ENCODE measurements around the gene KYAT1.

KYAT1 gene

DNA sequence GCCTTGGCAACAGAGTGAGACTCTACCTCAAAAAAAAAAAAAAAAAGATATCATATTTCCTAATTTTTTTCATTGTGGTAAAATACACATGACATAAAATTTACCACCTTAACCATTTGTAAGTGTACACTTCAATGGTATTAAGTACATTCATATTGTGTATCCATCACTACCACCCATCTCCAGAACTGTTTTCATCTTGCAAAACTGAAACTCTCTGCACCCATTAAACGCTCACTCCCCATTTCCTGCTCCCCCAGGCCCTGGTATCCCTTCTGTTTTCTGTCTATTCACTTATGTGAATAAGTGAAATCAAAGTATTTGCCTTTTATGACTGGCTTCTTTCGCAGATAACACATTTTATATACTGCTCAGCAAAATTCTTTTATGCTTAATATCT lies 13.0 kb upstream of the KYAT1 start:
- H4K91ac ChIP-seq (ENCODE audit: low read depth, low read length, poor library complexity), result no peak overlapping the region
- no peaks in the 10 kb centered on the region for H3K27me3 ChIP-seq (ENCODE audit: control insufficient read depth in 3 of 3, insufficient read depth in 3 of 3, low read depth in 1 of 3, low read length in 3 of 3)
- no peak overlapping the region for H2BK120ac ChIP-seq (ENCODE audit: low read depth, low read length)
- no peak overlapping the region for H2BK12ac ChIP-seq (ENCODE audit: low read length)
- H3K4me3 ChIP-seq (ENCODE audit: low read length in 2 of 2), result no peak overlapping the region
- H3K27ac ChIP-seq (replicated peaks; ENCODE audit: low read length), result no peak overlapping the region
- H3K4me1 ChIP-seq (ENCODE audit: control insufficient read depth in 2 of 2, insufficient read depth in 1 of 2, low read depth in 1 of 2, low read length in 2 of 2), result peaks cover 0 to 2% of the 10 kb centered on the region in 2 donors
- H2AK5ac ChIP-seq (ENCODE audit: low read depth, low read length), result no peak overlapping the region
- H3K4me2 ChIP-seq (ENCODE audit: insufficient read depth, low read length, poor library complexity, severe bottlenecking), result no peak overlapping the region
- H3K18ac ChIP-seq (ENCODE audit: low read length), result no peak overlapping the region
- H2BK5ac ChIP-seq (ENCODE audit: low read length), result no peak overlapping the region
- peaks cover 7 to 79% of the 10 kb centered on the region in 2 donors for H3K36me3 ChIP-seq (replicated peaks in 1 of 2; ENCODE audit: control insufficient read depth in 2 of 2, insufficient read depth in 2 of 2, low read length in 2 of 2)
- no peak overlapping the region for H2BK15ac ChIP-seq (ENCODE audit: low read length)
- H4K8ac ChIP-seq (ENCODE audit: low read depth, low read length), result no peak overlapping the region
- no peak for DNase-seq (ENCODE audit: low spot score)
- no peak overlapping the region for H3K4ac ChIP-seq (ENCODE audit: low read length)
- no peaks in the 10 kb centered on the region for H3K9me3 ChIP-seq (replicated peaks in 1 of 2; ENCODE audit: control insufficient read depth in 2 of 2, insufficient read depth in 1 of 2, low read depth in 1 of 2, low read length in 2 of 2)
- H3K23ac ChIP-seq (ENCODE audit: low read depth, low read length, poor library complexity), result no peak overlapping the region
- WGBS, 2 donors (ENCODE audit: extremely low coverage in 2 of 2, insufficient read length in 2 of 2, insufficient replicate concordance in 1 of 2), result no CpG with 5 or more reads among the region's 2 CpGs
- no peak overlapping the region for H3K14ac ChIP-seq (ENCODE audit: low read length)
- no peak overlapping the region for H2AFZ ChIP-seq (ENCODE audit: low read length)
- no peak overlapping the region for H3K9ac ChIP-seq (ENCODE audit: low read depth, low read length, poor library complexity)
- H3K79me1 ChIP-seq (ENCODE audit: low read depth, low read length), result peaks cover 9% of the 10 kb centered on the region

DNA sequence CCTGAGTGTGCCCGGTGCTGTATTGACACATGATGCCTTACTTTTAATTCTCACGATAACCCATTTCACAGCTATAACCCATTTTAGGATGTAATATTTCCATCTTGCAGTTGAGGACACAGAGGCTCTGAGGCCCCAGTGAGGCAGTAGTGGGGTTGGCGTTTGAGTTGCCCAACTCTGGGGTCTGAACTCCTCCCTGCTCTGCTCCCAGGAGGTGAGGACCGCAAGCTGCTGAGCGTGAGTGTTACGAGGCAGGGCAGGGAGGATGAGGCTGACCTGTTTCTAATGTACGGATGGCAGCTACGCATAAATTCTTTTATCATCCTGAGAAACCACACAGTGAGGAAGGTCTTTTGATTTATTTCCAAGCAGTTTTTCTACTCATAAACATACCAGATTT lies 11.6 kb upstream of the KYAT1 start:
- no peak for DNase-seq (ENCODE audit: low spot score)
- Histone ChIP-seq H3K9ac (ENCODE audit: low read depth, low read length, poor library complexity) (no peak overlapping the region), H3K27me3 (ENCODE audit: control insufficient read depth in 3 of 3, insufficient read depth in 3 of 3, low read depth in 1 of 3, low read length in 3 of 3) (no peaks in the 10 kb centered on the region), H3K27ac (replicated peaks; ENCODE audit: low read length) (no peak overlapping the region), H2BK120ac (ENCODE audit: low read depth, low read length) (no peak overlapping the region), H4K91ac (ENCODE audit: low read depth, low read length, poor library complexity) (no peak overlapping the region), H3K23ac (ENCODE audit: low read depth, low read length, poor library complexity) (no peak overlapping the region), H3K36me3 (replicated peaks in 1 of 2; ENCODE audit: control insufficient read depth in 2 of 2, insufficient read depth in 2 of 2, low read length in 2 of 2) (peaks cover 14 to 77% of the 10 kb centered on the region in 2 donors), H2BK12ac (ENCODE audit: low read length) (no peak overlapping the region), H3K18ac (ENCODE audit: low read length) (no peak overlapping the region), H3K9me3 (replicated peaks in 1 of 2; ENCODE audit: control insufficient read depth in 2 of 2, insufficient read depth in 1 of 2, low read depth in 1 of 2, low read length in 2 of 2) (no peaks in the 10 kb centered on the region), H3K79me1 (ENCODE audit: low read depth, low read length) (peaks cover 13% of the 10 kb centered on the region), H4K8ac (ENCODE audit: low read depth, low read length) (no peak overlapping the region), H3K4me1 (ENCODE audit: control insufficient read depth in 2 of 2, insufficient read depth in 1 of 2, low read depth in 1 of 2, low read length in 2 of 2) (peaks cover 1 to 2% of the 10 kb centered on the region in 2 donors), H2AK5ac (ENCODE audit: low read depth, low read length) (no peak overlapping the region), H3K4me3 (ENCODE audit: low read length in 2 of 2) (no peak overlapping the region), H3K4me2 (ENCODE audit: insufficient read depth, low read length, poor library complexity, severe bottlenecking) (no peak overlapping the region), H2BK15ac (ENCODE audit: low read length) (no peak overlapping the region), H3K14ac (ENCODE audit: low read length) (no peak overlapping the region), H3K4ac (ENCODE audit: low read length) (no peak overlapping the region), H2BK5ac (ENCODE audit: low read length) (no peak overlapping the region), H2AFZ (ENCODE audit: low read length) (no peak overlapping the region)
- no CpG with 5 or more reads among the region's 8 CpGs for WGBS, 2 donors (ENCODE audit: extremely low coverage in 2 of 2, insufficient read length in 2 of 2, insufficient replicate concordance in 1 of 2)

DNA sequence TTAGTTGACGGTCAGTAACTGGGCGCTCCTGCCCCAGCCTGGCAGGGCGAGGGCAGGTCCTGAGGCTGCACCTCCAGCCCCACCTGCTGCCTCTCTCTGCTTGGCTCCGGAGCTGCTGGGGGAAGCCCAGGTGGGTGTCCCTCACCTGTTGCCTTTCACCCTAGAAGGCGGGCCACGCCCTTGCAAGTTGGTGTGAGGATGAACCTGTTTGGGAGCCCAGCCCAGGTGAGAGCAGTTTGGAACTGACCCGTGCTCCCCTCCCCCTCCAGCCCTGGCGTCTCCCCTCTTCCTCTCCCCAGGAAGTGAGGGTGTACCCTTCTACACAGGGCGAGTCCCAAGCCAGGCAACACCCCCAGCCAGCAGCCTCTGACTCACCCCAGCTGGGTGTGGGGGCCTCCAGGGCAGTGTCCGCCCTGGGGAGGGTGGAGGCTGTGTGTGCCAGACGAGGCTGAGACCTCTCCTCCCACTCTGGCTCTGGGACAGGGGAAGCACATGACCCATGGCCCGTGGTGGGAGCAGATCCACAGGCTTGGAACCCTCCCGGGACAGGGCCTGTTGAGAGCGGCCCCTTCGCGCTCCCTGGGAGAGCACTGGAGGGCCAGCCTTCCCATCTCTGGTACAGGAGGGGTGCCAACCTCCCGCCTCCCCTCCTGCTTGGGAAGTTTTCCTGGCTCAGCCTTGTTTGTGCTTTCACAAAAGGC lies 10.6 kb upstream of the KYAT1 start:
- WGBS, 2 donors (ENCODE audit: extremely low coverage in 2 of 2, insufficient read length in 2 of 2, insufficient replicate concordance in 1 of 2), result no CpG with 5 or more reads among the region's 17 CpGs
- Histone ChIP-seq H3K23ac (ENCODE audit: low read depth, low read length, poor library complexity) (peak overlapping the region; percentile 67), H2BK12ac (ENCODE audit: low read length) (peak overlapping the region; percentile 46), H3K4me1 (ENCODE audit: control insufficient read depth in 2 of 2, insufficient read depth in 1 of 2, low read depth in 1 of 2, low read length in 2 of 2) (peaks cover 7% of the 10 kb centered on the region in 2 donors), H3K9me3 (replicated peaks in 1 of 2; ENCODE audit: control insufficient read depth in 2 of 2, insufficient read depth in 1 of 2, low read depth in 1 of 2, low read length in 2 of 2) (no peaks in the 10 kb centered on the region), H4K8ac (ENCODE audit: low read depth, low read length) (no peak overlapping the region), H3K36me3 (replicated peaks in 1 of 2; ENCODE audit: control insufficient read depth in 2 of 2, insufficient read depth in 2 of 2, low read length in 2 of 2) (peaks cover 15 to 73% of the 10 kb centered on the region in 2 donors), H4K91ac (ENCODE audit: low read depth, low read length, poor library complexity) (no peak overlapping the region), H3K9ac (ENCODE audit: low read depth, low read length, poor library complexity) (peak overlapping the region; percentile 37), H3K79me1 (ENCODE audit: low read depth, low read length) (peaks cover 16% of the 10 kb centered on the region), H3K27ac (replicated peaks; ENCODE audit: low read length) (no peak overlapping the region), H3K27me3 (ENCODE audit: control insufficient read depth in 3 of 3, insufficient read depth in 3 of 3, low read depth in 1 of 3, low read length in 3 of 3) (no peaks in the 10 kb centered on the region), H2BK15ac (ENCODE audit: low read length) (no peak overlapping the region), H2BK5ac (ENCODE audit: low read length) (no peak overlapping the region), H2AK5ac (ENCODE audit: low read depth, low read length) (no peak overlapping the region), H2AFZ (ENCODE audit: low read length) (no peak overlapping the region), H2BK120ac (ENCODE audit: low read depth, low read length) (no peak overlapping the region), H3K4ac (ENCODE audit: low read length) (no peak overlapping the region), H3K14ac (ENCODE audit: low read length) (peak overlapping the region; percentile 15), H3K4me3 (ENCODE audit: low read length in 2 of 2) (no peak overlapping the region), H3K18ac (ENCODE audit: low read length) (no peak overlapping the region), H3K4me2 (ENCODE audit: insufficient read depth, low read length, poor library complexity, severe bottlenecking) (no peak overlapping the region)
- DNase-seq (ENCODE audit: low spot score), result no peak

DNA sequence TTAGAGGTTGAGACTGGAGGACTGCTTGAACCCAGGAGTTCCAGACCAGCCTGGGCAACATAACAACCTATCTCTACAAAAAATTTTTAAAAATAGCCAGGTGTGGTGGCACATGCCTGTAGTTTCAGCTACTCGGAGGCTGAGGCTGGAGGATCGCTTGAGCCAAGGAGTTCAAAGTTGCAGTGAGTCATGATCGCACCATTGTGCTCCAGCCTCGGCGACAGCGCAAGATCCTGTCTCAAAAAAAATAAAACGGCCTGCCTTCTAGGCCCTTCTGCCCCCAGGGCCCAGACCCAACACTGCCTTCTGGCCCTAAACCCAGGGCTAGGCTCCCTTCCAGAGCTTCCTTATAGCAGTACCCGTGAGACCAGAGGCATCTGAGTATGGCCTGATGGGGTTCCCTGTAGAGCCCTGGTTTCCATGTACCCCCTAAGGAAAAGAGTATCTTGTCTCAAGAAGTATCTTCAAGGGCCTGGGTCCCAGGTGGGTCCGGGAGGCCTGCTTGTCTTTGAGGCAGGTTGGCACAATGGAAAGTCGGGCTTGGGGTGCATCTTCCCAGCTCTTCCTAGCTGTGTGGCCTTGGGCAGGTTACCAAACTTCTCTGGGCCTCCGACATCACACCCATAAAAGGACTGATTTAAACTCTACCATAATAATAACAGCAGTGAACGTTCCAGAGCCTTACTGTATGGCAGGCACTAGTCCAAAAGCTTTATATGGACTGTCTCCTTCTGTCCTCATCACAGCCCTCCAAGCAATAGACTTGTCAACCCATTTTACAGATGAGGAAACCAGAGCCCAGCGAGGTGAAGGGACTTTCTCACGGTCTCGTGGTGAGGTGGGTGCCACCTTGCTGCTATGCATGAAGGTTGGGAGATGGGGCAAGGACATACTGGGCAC lies 9.8 kb upstream of the KYAT1 start:
- no peak overlapping the region for H2AK5ac ChIP-seq (ENCODE audit: low read depth, low read length)
- peaks cover 16% of the 10 kb centered on the region for H3K79me1 ChIP-seq (ENCODE audit: low read depth, low read length)
- H4K91ac ChIP-seq (ENCODE audit: low read depth, low read length, poor library complexity), result no peak overlapping the region
- H3K27me3 ChIP-seq (ENCODE audit: control insufficient read depth in 3 of 3, insufficient read depth in 3 of 3, low read depth in 1 of 3, low read length in 3 of 3), result no peaks in the 10 kb centered on the region
- H2BK120ac ChIP-seq (ENCODE audit: low read depth, low read length), result no peak overlapping the region
- no peak overlapping the region for H3K4me3 ChIP-seq (ENCODE audit: low read length in 2 of 2)
- WGBS, 2 donors (ENCODE audit: extremely low coverage in 2 of 2, insufficient read length in 2 of 2, insufficient replicate concordance in 1 of 2), result no CpG with 5 or more reads among the region's 15 CpGs
- no peak overlapping the region for H3K18ac ChIP-seq (ENCODE audit: low read length)
- peak overlapping the region; percentile 37 for H3K9ac ChIP-seq (ENCODE audit: low read depth, low read length, poor library complexity)
- H3K4ac ChIP-seq (ENCODE audit: low read length), result no peak overlapping the region
- no peak overlapping the region for H2BK15ac ChIP-seq (ENCODE audit: low read length)
- no peak overlapping the region for H3K27ac ChIP-seq (replicated peaks; ENCODE audit: low read length)
- no peaks in the 10 kb centered on the region for H3K9me3 ChIP-seq (replicated peaks in 1 of 2; ENCODE audit: control insufficient read depth in 2 of 2, insufficient read depth in 1 of 2, low read depth in 1 of 2, low read length in 2 of 2)
- H4K8ac ChIP-seq (ENCODE audit: low read depth, low read length), result no peak overlapping the region
- no peak overlapping the region for H2BK12ac ChIP-seq (ENCODE audit: low read length)
- no peak overlapping the region for H2BK5ac ChIP-seq (ENCODE audit: low read length)
- H3K36me3 ChIP-seq (replicated peaks in 1 of 2; ENCODE audit: control insufficient read depth in 2 of 2, insufficient read depth in 2 of 2, low read length in 2 of 2), result peaks cover 17 to 73% of the 10 kb centered on the region in 2 donors
- no peak overlapping the region for H3K4me2 ChIP-seq (ENCODE audit: insufficient read depth, low read length, poor library complexity, severe bottlenecking)
- H3K4me1 ChIP-seq (ENCODE audit: control insufficient read depth in 2 of 2, insufficient read depth in 1 of 2, low read depth in 1 of 2, low read length in 2 of 2), result peaks cover 7% of the 10 kb centered on the region in 2 donors
- DNase-seq (ENCODE audit: low spot score), result no peak
- no peak overlapping the region for H2AFZ ChIP-seq (ENCODE audit: low read length)
- no peak overlapping the region for H3K14ac ChIP-seq (ENCODE audit: low read length)
- H3K23ac ChIP-seq (ENCODE audit: low read depth, low read length, poor library complexity), result peak overlapping the region; percentile 67
